Occipital lobe (tissue), 1 donor: ENCODE measurements around the gene NPC2. TPM values are rescaled to one million over a fixed set of nuclear protein-coding genes. Genes with fewer than 3 reads are reported as not detected.

Experiments
- total RNA-seq: library from RNA; depleted of rRNA; stranded (reverse); fragments of >200 nt; gene quantifications from one replicate; pipeline ENCODE4 v1.2.3, GENCODE V29; 2014

The NPC2 gene
- total RNA-seq, 1 donor from 2014 or later: 28.1 TPM

Other genes with a start within 250 kb of the NPC2 start
- gene ABCD4, start 190.4 kb downstream of the NPC2 start, total RNA-seq: 22.3 TPM
- gene VRTN, start 144.8 kb downstream of the NPC2 start, total RNA-seq: not detected
- gene SYNDIG1L, start 67.1 kb downstream of the NPC2 start, total RNA-seq: 1.1 TPM
- gene ISCA2, start 460 bp upstream of the NPC2 start, total RNA-seq: 20.1 TPM
- gene LTBP2, start 118.9 kb upstream of the NPC2 start, total RNA-seq: 0.94 TPM
- gene AREL1, start 219.8 kb upstream of the NPC2 start, total RNA-seq: 53.2 TPM
- 15.6 TPM for gene FCF1, start 219.8 kb upstream of the NPC2 start, total RNA-seq